ENCODE data around the gene DSC1.
"Not testable (repeated sequence)": the region's sequence is repeated elsewhere in the genome, so short reads cannot be mapped to it uniquely, and the experiment has no call there.

The DSC1 gene

DNA sequence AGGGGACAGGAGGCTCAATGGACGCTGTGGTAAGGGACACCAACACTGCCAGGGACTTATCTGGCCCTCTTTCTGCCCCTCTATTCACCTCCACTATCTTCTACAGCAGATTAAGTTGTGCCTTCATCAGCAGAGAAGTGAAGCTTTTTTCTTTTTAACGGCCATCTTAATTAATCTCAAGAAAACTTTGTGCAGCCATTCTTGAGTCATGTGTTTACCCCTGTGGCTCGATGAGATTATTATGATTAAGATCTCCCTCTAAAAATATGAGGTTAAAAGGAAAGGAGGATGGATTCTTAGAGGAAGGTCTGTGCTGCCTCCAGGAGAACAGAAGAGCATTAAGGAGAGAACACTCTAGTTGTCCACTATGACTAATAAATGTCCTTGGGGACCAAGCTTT, 32.4 kb upstream of the DSC1 start:
- no peak for DNase-seq (ENCODE audit: low read depth)
- H3K4me3 ChIP-seq (ENCODE audit: low read length), result no peak overlapping the region
- TF ChIP-seq, protein P1, sequence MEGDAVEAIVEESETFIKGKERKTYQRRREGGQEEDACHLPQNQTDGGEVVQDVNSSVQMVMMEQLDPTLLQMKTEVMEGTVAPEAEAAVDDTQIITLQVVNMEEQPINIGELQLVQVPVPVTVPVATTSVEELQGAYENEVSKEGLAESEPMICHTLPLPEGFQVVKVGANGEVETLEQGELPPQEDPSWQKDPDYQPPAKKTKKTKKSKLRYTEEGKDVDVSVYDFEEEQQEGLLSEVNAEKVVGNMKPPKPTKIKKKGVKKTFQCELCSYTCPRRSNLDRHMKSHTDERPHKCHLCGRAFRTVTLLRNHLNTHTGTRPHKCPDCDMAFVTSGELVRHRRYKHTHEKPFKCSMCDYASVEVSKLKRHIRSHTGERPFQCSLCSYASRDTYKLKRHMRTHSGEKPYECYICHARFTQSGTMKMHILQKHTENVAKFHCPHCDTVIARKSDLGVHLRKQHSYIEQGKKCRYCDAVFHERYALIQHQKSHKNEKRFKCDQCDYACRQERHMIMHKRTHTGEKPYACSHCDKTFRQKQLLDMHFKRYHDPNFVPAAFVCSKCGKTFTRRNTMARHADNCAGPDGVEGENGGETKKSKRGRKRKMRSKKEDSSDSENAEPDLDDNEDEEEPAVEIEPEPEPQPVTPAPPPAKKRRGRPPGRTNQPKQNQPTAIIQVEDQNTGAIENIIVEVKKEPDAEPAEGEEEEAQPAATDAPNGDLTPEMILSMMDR (IDR thresholded peaks at IDR 0.05; ENCODE audit: insufficient read depth, low read depth, low read length, missing control alignments), result no peak

DNA sequence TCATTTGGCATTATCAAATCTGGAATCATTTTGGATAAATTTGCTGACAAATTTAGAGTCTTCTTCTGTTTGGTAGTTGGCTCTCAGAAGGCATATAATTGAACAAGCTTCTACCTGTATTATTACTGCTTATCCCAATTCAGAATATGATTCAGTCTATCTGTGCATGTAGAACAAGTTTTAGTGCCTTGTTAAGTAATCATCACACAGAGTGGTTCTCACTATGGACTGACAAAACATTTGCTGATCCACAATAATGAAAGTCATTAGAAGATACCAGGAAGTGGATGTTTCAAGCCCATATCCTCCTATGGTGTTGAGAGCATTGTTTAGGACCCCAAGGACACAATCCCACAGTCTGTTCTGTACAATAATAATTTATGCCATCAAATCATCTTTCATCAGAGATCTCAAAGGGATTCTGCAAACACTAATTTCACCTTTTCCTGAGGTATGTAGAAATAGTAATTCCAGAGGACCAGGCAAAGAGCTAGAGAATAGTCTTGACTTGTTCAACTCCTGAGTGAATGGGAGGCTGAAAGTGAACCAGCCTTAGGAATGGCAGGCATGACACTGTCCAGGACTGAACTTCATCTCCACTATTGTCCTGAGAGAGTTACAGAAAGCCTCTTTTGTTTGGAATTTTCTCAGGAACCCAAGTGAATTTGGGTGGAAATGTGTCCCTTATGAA, 29.6 kb upstream of the DSC1 start:
- TF ChIP-seq, protein P1 (IDR thresholded peaks at IDR 0.05; ENCODE audit: insufficient read depth, low read depth, low read length, missing control alignments), result no peak
- no peak overlapping the region for H3K4me3 ChIP-seq (ENCODE audit: low read length)
- DNase-seq (ENCODE audit: low read depth), result peak; percentile 85

DNA sequence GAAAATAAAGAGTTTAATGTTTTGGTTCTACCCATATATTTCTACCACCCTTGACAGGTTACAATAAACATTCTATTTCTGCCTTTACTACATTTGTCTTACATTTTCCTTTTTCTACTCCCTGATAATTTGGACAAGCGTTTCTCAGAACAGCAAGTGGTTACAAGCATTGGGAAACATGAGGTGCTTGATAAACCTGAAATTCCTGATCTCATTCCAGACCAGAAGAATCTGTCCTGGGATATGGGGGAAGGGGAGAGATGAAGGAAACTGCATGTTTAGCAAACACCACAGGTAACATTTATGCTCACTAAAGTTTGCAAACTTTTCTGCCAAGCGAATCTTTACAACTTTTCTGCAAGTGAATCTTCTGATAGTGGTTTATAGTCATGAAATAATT, 28.3 kb upstream of the DSC1 start:
- DNase-seq (ENCODE audit: low read depth), result peak; percentile 91
- TF ChIP-seq, protein P1 (IDR thresholded peaks at IDR 0.05; ENCODE audit: insufficient read depth, low read depth, low read length, missing control alignments), result no peak
- H3K4me3 ChIP-seq (ENCODE audit: low read length), result no peak overlapping the region

DNA sequence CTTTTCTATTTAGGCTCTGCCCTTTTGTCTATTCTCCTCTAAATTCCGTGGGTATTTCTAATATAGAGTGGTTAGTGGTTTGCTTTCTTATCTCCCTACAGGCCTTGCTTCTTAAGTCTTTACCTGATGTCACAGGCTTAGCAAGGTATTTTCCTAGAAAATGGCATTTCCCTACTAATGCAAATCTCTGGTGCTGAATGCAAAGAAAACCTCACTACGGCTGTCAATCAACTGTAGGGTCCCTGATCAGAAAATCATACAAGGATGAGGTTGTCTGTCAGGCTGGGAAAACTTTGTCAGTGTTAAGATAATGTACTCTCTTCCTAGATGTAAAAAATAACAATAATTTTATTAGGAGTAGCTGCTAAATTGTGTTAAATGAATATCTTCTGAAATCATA, 27.1 kb upstream of the DSC1 start:
- H3K4me3 ChIP-seq (ENCODE audit: low read length), result no peak overlapping the region
- TF ChIP-seq, protein P1 (IDR thresholded peaks at IDR 0.05; ENCODE audit: insufficient read depth, low read depth, low read length, missing control alignments), result no peak

DNA sequence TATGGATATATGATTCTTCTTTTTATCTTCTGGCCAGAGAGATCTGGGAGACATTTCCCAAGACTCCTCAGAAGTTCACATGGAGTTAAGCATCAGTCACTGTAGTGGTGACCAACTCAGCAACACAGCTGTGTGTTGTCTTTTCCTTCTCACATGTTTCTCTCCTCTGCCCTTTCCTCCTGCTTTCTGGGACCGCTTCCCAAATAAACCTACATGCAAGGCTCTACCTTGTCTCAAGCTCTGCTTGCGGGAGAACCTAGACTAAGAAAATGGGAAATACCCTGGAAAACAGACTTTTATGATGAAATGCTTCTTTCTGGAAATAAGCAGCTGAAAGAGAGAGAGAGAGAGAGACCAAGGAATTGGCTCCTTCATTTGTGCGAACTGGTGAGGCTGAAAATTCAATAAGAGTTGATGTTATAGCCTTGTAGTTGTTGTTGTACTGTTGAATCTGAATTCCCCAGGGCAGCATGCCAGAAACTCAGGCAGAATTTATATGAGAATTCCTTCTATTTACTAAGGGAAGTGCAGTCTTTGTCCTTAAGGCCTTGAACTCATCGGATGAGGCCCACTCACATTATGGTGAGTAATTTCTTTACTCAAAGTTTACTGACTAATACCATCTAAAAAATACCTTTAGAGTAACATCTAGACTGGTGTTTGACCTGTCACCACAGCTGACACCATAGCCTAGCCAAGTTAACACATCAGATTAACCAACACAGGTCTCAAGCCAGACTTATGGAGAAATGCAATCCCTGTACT, 22.7 kb upstream of the DSC1 start:
- H3K4me3 ChIP-seq (ENCODE audit: low read length), result no peak overlapping the region
- DNase-seq (ENCODE audit: low read depth), result peak; percentile 86
- TF ChIP-seq, protein P1 (IDR thresholded peaks at IDR 0.05; ENCODE audit: insufficient read depth, low read depth, low read length, missing control alignments), result no peak

More for the DNA sequence above, 27.1 kb upstream of the DSC1 start:
- DNase-seq (ENCODE audit: low read depth), result no peak

DNA sequence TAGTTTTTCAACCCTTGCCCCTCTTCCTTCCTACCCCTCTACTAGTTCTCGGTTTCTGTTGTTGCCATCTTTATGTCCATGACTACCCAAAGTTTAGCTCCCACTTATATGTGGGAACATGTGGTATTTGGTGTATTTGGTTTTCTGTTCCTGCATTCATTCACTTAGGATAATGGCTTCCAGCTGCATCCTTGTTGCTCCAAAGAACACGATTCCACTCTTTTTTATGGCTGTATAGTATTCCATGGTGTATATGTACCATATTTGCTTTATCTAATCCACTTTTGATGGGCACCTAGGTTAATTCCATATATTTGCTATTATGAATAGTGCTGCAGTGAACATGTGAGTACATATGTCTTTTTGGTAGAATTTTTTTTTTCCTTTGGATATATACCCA, 20.6 kb upstream of the DSC1 start:
- no peak for DNase-seq (ENCODE audit: low read depth)
- H3K4me3 ChIP-seq (ENCODE audit: low read length), result no peak overlapping the region
- TF ChIP-seq, protein P1 (IDR thresholded peaks at IDR 0.05; ENCODE audit: insufficient read depth, low read depth, low read length, missing control alignments), result no peak

DNA sequence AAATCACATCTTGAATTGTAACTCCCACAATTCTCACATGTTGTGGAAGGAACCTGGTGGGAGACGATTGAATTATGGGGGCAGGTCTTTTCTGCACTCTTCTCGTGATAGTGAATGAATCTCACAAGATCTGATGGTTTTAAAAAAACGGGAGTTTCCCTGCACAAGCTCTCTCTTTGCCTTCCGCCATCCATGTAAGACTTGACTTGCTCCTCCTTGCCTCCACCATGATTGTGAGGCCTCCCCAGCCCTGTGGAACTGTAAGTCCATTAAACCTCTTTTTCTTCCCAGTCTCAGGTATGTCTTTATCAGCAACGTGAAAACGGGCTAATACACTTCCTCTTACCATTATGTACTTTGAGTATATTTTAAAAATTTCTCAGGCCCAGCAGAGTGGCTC, 14.7 kb upstream of the DSC1 start:
- not testable (repeated sequence) for H3K4me3 ChIP-seq (ENCODE audit: low read length); DNase-seq (ENCODE audit: low read depth)

All from epithelial cell of esophagus (primary cell).